IMR-90 (cell line): Measurements from ENCODE around the gene FRY. TPM values are rescaled to one million over a fixed set of nuclear protein-coding genes. Genes with fewer than 3 reads are reported as not detected.
A peak's percentile ranks its signal among the peaks of the same experiment; 100 is the strongest.

Experiments
- ATAC-seq: fragments of 200-7000 bp; cut with Tn5 transposase; 2 replicates; pipeline ENCODE4 v1.9.1; 2020; ENCODE audit warnings: low read depth, mild to moderate bottlenecking, moderate library complexity
- BruUV-seq: library from RNA; stranded (reverse); fragments of 400-500 nt; replicated peaks from 2 replicates; lab custom pipeline; 2021; lab: Mats Ljungman, UMichigan
- CTCF ChIA-PET: fragments of 300-600 bp; formaldehyde crosslinking; extraction: SDS; loops from one replicate; lab custom pipeline; 2021; ENCODE audit warnings: antibody characterized with exemption; lab: Yijun Ruan, JAX
- POLR2A ChIA-PET: fragments of 300-600 bp; sonication (Branson Sonifier 250); formaldehyde crosslinking; loops from one replicate; lab custom pipeline; 2022; ENCODE audit warnings: antibody characterized with exemption; ENCODE audit not compliant: unreplicated experiment; lab: Charles Lee
- DNase-seq: peaks from one replicate; pipeline ENCODE4 v3.0.0; 2013
- H2AFZ ChIP-seq: replicated peaks from 2 replicates; pipeline ENCODE3; 2013; ENCODE audit warnings: low read length, mild to moderate bottlenecking; ENCODE audit not compliant: poor library complexity
- H2AK5ac ChIP-seq: 2 replicates; pipeline ENCODE4 v1.6.1; 2013; ENCODE audit warnings: low read depth, low read length, inconsistent platforms
- H2AK9ac ChIP-seq: replicated peaks from 2 replicates; pipeline ENCODE3; 2013; ENCODE audit warnings: mild to moderate bottlenecking, low read depth, low read length, moderate library complexity; ENCODE audit not compliant: poor library complexity
- H2BK120ac ChIP-seq: 2 replicates; pipeline ENCODE4 v1.6.1; 2013; ENCODE audit warnings: low read depth, low read length, inconsistent platforms
- H2BK15ac ChIP-seq: 3 replicates; pipeline ENCODE4 v1.6.1; 2013; ENCODE audit warnings: low read depth, low read length, inconsistent platforms
- H2BK20ac ChIP-seq: 2 replicates; pipeline ENCODE4 v1.6.1; 2013; ENCODE audit warnings: low read depth, mild to moderate bottlenecking, inconsistent platforms, low read length, moderate library complexity
- H2BK5ac ChIP-seq: 2 replicates; pipeline ENCODE4 v1.6.1; 2013; ENCODE audit warnings: mild to moderate bottlenecking, low read depth, low read length, inconsistent platforms; ENCODE audit not compliant: poor library complexity, severe bottlenecking
- H3K14ac ChIP-seq: replicated peaks from 2 replicates; pipeline ENCODE4 v1.6.1; 2013; ENCODE audit warnings: low read depth, low read length, inconsistent platforms
- H3K18ac ChIP-seq: 2 replicates; pipeline ENCODE4 v1.6.1; 2013; ENCODE audit warnings: low read depth, low read length, control low read depth
- H3K23ac ChIP-seq: 2 replicates; pipeline ENCODE4 v1.6.1; 2013; ENCODE audit warnings: low read depth, low read length, inconsistent platforms
- H3K27ac ChIP-seq: 2 replicates; pipeline ENCODE4 v1.5.1; 2013; ENCODE audit warnings: mild to moderate bottlenecking, control low read depth, low read length; ENCODE audit not compliant: insufficient read depth
- H3K27me3 ChIP-seq: 2 replicates; pipeline ENCODE4 v1.6.1; 2013; ENCODE audit warnings: low read length; ENCODE audit not compliant: control insufficient read depth, insufficient read depth
- H3K36me3 ChIP-seq: 2 replicates; pipeline ENCODE4 v1.6.1; 2013; ENCODE audit warnings: low read length, mixed read lengths; ENCODE audit not compliant: control insufficient read depth, insufficient read depth
- H3K4ac ChIP-seq: 2 replicates; pipeline ENCODE4 v1.6.1; 2013; ENCODE audit warnings: low read depth, low read length, inconsistent platforms
- H3K4me1 ChIP-seq: 2 replicates; pipeline ENCODE4 v1.6.1; 2013; ENCODE audit warnings: low read length, mixed read lengths; ENCODE audit not compliant: control insufficient read depth, insufficient read depth
- H3K4me2 ChIP-seq: 2 replicates; pipeline ENCODE4 v1.6.1; 2013; ENCODE audit warnings: low read depth, mild to moderate bottlenecking, control low read depth, low read length, moderate library complexity
- H3K4me3 ChIP-seq: 2 replicates; pipeline ENCODE4 v1.5.1; 2013; ENCODE audit warnings: low read depth, mild to moderate bottlenecking, control low read depth, low read length, moderate library complexity; ENCODE audit not compliant: insufficient read depth
- H3K56ac ChIP-seq: 2 replicates; pipeline ENCODE4 v1.6.1; 2013; ENCODE audit warnings: low read length, inconsistent platforms; ENCODE audit not compliant: insufficient read depth; ENCODE audit errors: extremely low read depth
- H3K79me1 ChIP-seq, 2 experiments: 2 replicates each; pipeline ENCODE4 v1.6.1; 2013; ENCODE audit warnings: low read length in 2 of 2, inconsistent platforms in 1 of 2, low read depth in 1 of 2
- H3K9ac ChIP-seq: 2 replicates; pipeline ENCODE4 v1.6.1; 2013; ENCODE audit warnings: low read depth, low read length, control low read depth
- H3K9me1 ChIP-seq: 2 replicates; pipeline ENCODE4 v1.6.1; 2013; ENCODE audit warnings: low read length, inconsistent platforms; ENCODE audit not compliant: insufficient read depth
- H3K9me3 ChIP-seq: 2 replicates; pipeline ENCODE4 v1.6.1; 2013; ENCODE audit warnings: low read length; ENCODE audit not compliant: control insufficient read depth, insufficient read depth
- H4K20me1 ChIP-seq: 2 replicates; pipeline ENCODE4 v1.6.1; 2013; ENCODE audit warnings: low read length, inconsistent platforms; ENCODE audit not compliant: insufficient read depth
- H4K5ac ChIP-seq: 2 replicates; pipeline ENCODE4 v1.6.1; 2013; ENCODE audit warnings: mild to moderate bottlenecking, low read depth, low read length, control low read depth
- H4K8ac ChIP-seq, 2 experiments: 2 replicates each; pipeline ENCODE4 v1.6.1; 2013; ENCODE audit warnings: low read depth in 2 of 2, low read length in 2 of 2, control low read depth in 1 of 2, inconsistent platforms in 1 of 2
- H4K91ac ChIP-seq: 2 replicates; pipeline ENCODE4 v1.6.1; 2013; ENCODE audit warnings: low read depth, low read length, inconsistent platforms; ENCODE audit not compliant: insufficient read depth
- BHLHE40 ChIP-seq: fragments of 150-350 bp; IDR thresholded peaks from 2 replicates; pipeline ENCODE4 v1.6.1; 2016; ENCODE audit warnings: mild to moderate bottlenecking, low read depth, low read length
- CEBPB ChIP-seq: IDR thresholded peaks from 2 replicates; pipeline ENCODE4 v1.6.1; 2012; ENCODE audit warnings: low read depth, low read length, improper control_type of control experiment
- CHD1 ChIP-seq: IDR thresholded peaks from 2 replicates; pipeline ENCODE4 v1.6.1; 2012; ENCODE audit warnings: low read depth, low read length, improper control_type of control experiment
- FOS ChIP-seq: fragments of 150-350 bp; IDR thresholded peaks from 2 replicates; pipeline ENCODE4 v1.6.1; 2016; ENCODE audit warnings: low read depth, low read length
- MAFK ChIP-seq: IDR thresholded peaks from 2 replicates; pipeline ENCODE4 v1.6.1; 2012; ENCODE audit warnings: low read depth, low read length, improper control_type of control experiment
- MAZ ChIP-seq: IDR thresholded peaks from 2 replicates; pipeline ENCODE4 v1.6.1; 2012; ENCODE audit warnings: low read depth, mild to moderate bottlenecking, low read length, improper control_type of control experiment, moderate library complexity, borderline replicate concordance
- MXI1 ChIP-seq: IDR thresholded peaks from 2 replicates; pipeline ENCODE4 v1.6.1; 2012; ENCODE audit warnings: low read depth, mild to moderate bottlenecking, low read length, moderate library complexity, borderline replicate concordance
- NFE2L2 ChIP-seq: fragments of 150-350 bp; IDR thresholded peaks from 2 replicates; pipeline ENCODE4 v1.6.1; 2016; ENCODE audit warnings: low read depth, mild to moderate bottlenecking, low read length
- POLR2A ChIP-seq: IDR thresholded peaks from 2 replicates; pipeline ENCODE4 v1.6.1; 2012; ENCODE audit warnings: mild to moderate bottlenecking, low read depth, low read length
- RAD21 ChIP-seq: IDR thresholded peaks from 2 replicates; pipeline ENCODE4 v1.6.1; 2012; ENCODE audit warnings: low read length, improper control_type of control experiment
- RCOR1 ChIP-seq: IDR thresholded peaks from 2 replicates; pipeline ENCODE4 v1.6.1; 2012; ENCODE audit warnings: mild to moderate bottlenecking, low read length, improper control_type of control experiment; ENCODE audit not compliant: insufficient replicate concordance
- RFX5 ChIP-seq: IDR thresholded peaks from 2 replicates; pipeline ENCODE4 v1.8.0; 2012; ENCODE audit warnings: low read depth, mild to moderate bottlenecking, low read length, moderate library complexity
- SMC3 ChIP-seq: fragments of 150-350 bp; IDR thresholded peaks from 2 replicates; pipeline ENCODE4 v1.6.1; 2016; ENCODE audit warnings: low read depth, mild to moderate bottlenecking, antibody characterized with exemption, low read length, moderate library complexity
- WGBS, 2 experiments: methylation state at CpG; one replicate each; pipeline versions ENCODE4 v1.1.5 to v1.1.7; 2013; ENCODE audit warnings: missing lambda C conversion rate in 2 of 2; ENCODE audit not compliant: insufficient read length in 1 of 2; ENCODE audit errors: extremely low coverage in 2 of 2; 5-methylcytosine and 5-hydroxymethylcytosine counted together
- dilution Hi-C: fragments of 300-500 bp; cut with HindIII; formaldehyde crosslinking; loops from one replicate; pipeline ENCODE4 v1.14.3; 2018; ENCODE audit warnings: low sequenced_read_pairs; ENCODE audit not compliant: unreplicated experiment
- in situ Hi-C: fragments of 300-500 bp; cut with MboI; formaldehyde crosslinking; loops from 3 replicates; pipeline ENCODE4 v1.14.3; 2019; ENCODE audit warnings: low sequenced_read_pairs, inconsistent platforms, mixed read lengths
- intact Hi-C: fragments of 100-400 bp; cut with micrococcal nuclease; formaldehyde crosslinking; loops from 2 replicates; pipeline ENCODE4 v1.10.0; 2022
- polyA plus RNA-seq, 3 experiments: library from polyadenylated mRNA; depleted of rRNA; stranded (reverse); fragments of >200 nt; gene quantifications; 2 replicates each; pipeline ENCODE4 v1.2.3, GENCODE V29; 2012; ENCODE audit warnings: low replicate concordance in 1 of 3
- total RNA-seq: library from RNA; depleted of rRNA; stranded (reverse); fragments of >200 nt; gene quantifications from 2 replicates; pipeline ENCODE4 v1.2.3, GENCODE V29; 2012
- TF ChIP-seq, protein P1 (sequence below): fragments of 150-350 bp; IDR thresholded peaks from 2 replicates; pipeline ENCODE4 v1.6.1; 2017; ENCODE audit warnings: mild to moderate bottlenecking, antibody characterized with exemption, low read length, low read depth
- TF ChIP-seq, protein P2 (sequence below): conservative IDR thresholded peaks from 2 replicates; pipeline ENCODE4 v1.5.1; 2012; ENCODE audit warnings: mild to moderate bottlenecking, low read depth, low read length, improper control_type of control experiment
- TF ChIP-seq, protein P3 (sequence below): fragments of 150-350 bp; IDR thresholded peaks from 2 replicates; pipeline ENCODE4 v1.6.1; 2016; ENCODE audit warnings: low read depth, mild to moderate bottlenecking, low read length, moderate library complexity, borderline replicate concordance

The FRY gene
- total and polyA plus RNA-seq, 2 of the 4 experiments (the other 2 are of a cell fraction): 3.0 to 4.8 TPM

DNA sequence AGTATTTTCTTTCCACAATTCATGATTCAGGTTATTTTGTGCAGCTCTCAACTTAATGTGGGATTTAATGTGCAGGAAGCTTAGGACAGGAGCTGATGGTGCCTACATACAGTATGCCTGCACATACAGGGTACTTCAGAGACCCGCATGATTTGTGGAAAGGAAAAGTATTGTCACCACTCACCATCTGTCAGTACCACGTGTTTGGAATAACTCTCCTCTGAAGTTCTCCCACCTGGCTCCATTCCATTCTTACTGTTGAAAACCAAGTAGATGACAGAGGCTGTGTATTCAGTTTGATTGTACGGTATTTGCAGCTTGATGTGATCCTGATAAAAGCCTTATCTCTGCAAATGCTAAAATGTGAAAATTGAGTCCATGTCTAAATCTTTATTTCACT, 197.9 kb downstream of the FRY start:
- Histone ChIP-seq H3K9me1 (peaks cover 8% of the 10 kb centered on the region), H2BK15ac (peak overlapping the region; percentile 91; the same call in 1 of the 3 replicates), H3K4me3 (no peak overlapping the region), H3K4ac (no peak overlapping the region), H4K8ac (peak overlapping the region in 1 of 2 experiments; percentile 68; a peak in 1 of 4 replicates), H2BK5ac (no peak overlapping the region), H3K27me3 (no peaks in the 10 kb centered on the region), H4K5ac (no peak overlapping the region), H2AK5ac (no peak overlapping the region; the same call in 1 of the 2 replicates), H3K23ac (no peak overlapping the region), H3K4me1 (peaks cover 16% of the 10 kb centered on the region), H2AK9ac (no peak overlapping the region), H3K27ac (no peak overlapping the region), H4K91ac (peak overlapping the region; percentile 10; the same call in 1 of the 2 replicates), H3K9me3 (no peaks in the 10 kb centered on the region), H4K20me1 (no peaks in the 10 kb centered on the region), H3K36me3 (peaks cover 12% of the 10 kb centered on the region; the same call in 1 of the 2 replicates), H2AFZ (no peak overlapping the region), H3K79me1 (no peaks in the 10 kb centered on the region), H3K18ac (peak overlapping the region; percentile 83), H3K9ac (no peak overlapping the region), H2BK20ac (peak overlapping the region; percentile 63; the same call in 1 of the 2 replicates), H3K56ac (no peak overlapping the region), H2BK120ac (peak overlapping the region; percentile 83; the same call in 1 of the 2 replicates), H3K4me2 (no peak overlapping the region), H3K14ac (peak overlapping the region; percentile 34; the same call in 1 of the 2 replicates)
- peak; percentile 28 for DNase-seq
- no peak for ATAC-seq
- intact Hi-C loops (loop anchor here (5.0 kb wide), 2 partner anchors 197 to 282 kb away; partner anchors contain the start of gene FRY), dilution Hi-C loops (no loop called here), in situ Hi-C loops (no loop called here)
- BruUV-seq: no TSS peak
- POLR2A ChIA-PET: no interaction called here
- no CpG with 5 or more reads among the region's 3 CpGs for WGBS, 2 experiments
- TF ChIP-seq, protein P1, sequence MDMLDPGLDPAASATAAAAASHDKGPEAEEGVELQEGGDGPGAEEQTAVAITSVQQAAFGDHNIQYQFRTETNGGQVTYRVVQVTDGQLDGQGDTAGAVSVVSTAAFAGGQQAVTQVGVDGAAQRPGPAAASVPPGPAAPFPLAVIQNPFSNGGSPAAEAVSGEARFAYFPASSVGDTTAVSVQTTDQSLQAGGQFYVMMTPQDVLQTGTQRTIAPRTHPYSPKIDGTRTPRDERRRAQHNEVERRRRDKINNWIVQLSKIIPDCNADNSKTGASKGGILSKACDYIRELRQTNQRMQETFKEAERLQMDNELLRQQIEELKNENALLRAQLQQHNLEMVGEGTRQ: no peak
- TF ChIP-seq CHD1 (no peak), RFX5 (no peak), CEBPB (no peak), MAFK (no peak), BHLHE40 (no peak), NFE2L2 (no peak), RAD21 (no peak), MXI1 (no peak), MAZ (no peak), POLR2A (no peak), SMC3 (no peak), FOS (no peak), RCOR1 (no peak)
- TF ChIP-seq, protein P2, sequence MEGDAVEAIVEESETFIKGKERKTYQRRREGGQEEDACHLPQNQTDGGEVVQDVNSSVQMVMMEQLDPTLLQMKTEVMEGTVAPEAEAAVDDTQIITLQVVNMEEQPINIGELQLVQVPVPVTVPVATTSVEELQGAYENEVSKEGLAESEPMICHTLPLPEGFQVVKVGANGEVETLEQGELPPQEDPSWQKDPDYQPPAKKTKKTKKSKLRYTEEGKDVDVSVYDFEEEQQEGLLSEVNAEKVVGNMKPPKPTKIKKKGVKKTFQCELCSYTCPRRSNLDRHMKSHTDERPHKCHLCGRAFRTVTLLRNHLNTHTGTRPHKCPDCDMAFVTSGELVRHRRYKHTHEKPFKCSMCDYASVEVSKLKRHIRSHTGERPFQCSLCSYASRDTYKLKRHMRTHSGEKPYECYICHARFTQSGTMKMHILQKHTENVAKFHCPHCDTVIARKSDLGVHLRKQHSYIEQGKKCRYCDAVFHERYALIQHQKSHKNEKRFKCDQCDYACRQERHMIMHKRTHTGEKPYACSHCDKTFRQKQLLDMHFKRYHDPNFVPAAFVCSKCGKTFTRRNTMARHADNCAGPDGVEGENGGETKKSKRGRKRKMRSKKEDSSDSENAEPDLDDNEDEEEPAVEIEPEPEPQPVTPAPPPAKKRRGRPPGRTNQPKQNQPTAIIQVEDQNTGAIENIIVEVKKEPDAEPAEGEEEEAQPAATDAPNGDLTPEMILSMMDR: no peak
- TF ChIP-seq, protein P3, sequence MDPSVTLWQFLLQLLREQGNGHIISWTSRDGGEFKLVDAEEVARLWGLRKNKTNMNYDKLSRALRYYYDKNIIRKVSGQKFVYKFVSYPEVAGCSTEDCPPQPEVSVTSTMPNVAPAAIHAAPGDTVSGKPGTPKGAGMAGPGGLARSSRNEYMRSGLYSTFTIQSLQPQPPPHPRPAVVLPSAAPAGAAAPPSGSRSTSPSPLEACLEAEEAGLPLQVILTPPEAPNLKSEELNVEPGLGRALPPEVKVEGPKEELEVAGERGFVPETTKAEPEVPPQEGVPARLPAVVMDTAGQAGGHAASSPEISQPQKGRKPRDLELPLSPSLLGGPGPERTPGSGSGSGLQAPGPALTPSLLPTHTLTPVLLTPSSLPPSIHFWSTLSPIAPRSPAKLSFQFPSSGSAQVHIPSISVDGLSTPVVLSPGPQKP: no peak
- CTCF ChIA-PET: no interaction called here
